ENCODE results near the gene JUP.
A peak's percentile ranks its signal among the peaks of the same experiment; 100 is the strongest.
"Not testable (repeated sequence)": the region's sequence is repeated elsewhere in the genome, so short reads cannot be mapped to it uniquely, and the experiment has no call there.

JUP gene

DNA sequence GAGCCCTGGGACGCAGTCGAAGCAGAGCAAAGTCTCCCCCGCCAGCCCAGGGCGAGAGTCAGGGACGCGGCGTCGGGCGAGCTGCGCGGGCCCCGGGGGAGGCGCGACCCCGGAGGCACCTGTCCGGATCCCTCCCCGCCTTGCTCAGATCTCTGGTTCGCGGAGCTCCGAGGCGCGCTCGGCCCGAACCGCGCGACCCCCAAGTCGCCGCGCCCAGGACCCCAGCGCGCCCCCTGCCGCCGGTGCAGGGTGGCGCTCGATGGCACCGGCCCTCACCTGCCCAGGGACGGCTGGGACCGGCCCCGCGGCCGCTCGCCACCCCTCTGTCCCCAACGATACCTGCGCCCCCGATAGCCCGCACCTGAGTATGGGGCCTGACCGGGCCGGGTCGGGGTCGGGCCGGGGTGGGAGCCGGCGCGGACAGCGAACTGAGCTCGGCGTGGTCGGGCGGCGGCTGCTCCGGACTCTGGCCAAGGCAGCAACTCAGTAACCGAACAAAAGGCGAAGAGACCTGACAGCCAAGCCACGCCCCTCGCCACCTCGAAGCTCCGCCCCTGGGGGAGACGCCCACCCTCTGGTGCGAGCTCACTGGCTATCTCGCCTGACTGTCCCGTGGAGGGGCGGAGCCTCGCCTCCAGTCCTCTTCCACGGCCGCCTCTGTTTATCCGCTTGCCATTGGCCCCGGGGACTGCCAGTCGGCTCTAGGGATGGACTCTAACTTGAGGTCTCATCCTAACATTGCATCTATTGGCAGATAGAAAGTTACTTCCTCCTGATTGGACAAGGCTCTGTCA lies at the start of gene JUP:
TSS of gene JUP (minus strand) at position 485 of the 794 bp plus-strand sequence. CDS start 14,857 bp downstream, outside the sequence.
- peak within 1 kb of the TSS; percentile 100 for H3K27ac ChIP-seq

DNA sequence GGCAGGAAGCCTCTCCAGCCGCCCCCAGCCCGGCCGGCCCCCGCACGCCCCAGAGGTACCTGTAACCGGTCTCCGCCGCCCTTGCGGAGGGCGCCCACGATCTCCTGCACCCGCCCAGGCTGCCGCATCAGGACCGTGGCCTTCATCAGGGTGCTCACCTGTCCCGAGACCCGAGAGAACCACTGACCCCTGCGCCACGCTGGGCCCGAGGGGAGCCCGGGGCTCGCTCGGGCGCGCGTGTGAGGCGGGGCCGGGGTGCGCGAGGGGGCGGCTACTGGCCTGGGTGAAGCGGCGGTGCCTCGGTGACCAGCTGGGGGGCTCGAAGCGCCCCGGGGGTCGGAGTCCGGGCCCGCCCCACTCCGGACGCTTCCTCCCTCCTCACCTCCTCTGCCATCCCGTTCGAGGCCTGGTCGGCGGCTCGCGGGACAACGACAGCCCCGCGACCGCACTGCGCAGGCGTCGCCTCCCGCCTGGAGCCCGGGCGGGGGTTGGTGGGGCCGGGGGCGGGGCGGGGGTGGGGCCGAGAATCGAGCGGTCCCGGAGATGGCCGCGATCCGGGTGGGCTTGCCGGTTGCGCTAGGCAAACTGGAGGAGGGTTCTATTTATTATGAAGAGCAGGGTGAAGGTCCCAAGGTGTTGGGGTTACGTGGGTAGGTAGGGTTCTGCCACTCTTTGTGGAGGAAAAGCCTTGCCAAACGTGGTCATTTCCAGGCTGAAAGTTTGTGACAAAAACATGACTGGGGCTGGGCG lies 49.5 kb upstream of the JUP start, which contains the start of gene NT5C3B:
TSS of gene NT5C3B (minus strand) at position 433 of the 750 bp plus-strand sequence. CDS start at position 394, 39 bp downstream.
- H3K27ac ChIP-seq, result no peak within 1 kb of the TSS
- DNase-seq (ENCODE audit: low read depth, low spot score), result no peak

More for the DNA sequence above, at the start of gene JUP:
- peak; percentile 100 for DNase-seq (ENCODE audit: low read depth, low spot score)

DNA sequence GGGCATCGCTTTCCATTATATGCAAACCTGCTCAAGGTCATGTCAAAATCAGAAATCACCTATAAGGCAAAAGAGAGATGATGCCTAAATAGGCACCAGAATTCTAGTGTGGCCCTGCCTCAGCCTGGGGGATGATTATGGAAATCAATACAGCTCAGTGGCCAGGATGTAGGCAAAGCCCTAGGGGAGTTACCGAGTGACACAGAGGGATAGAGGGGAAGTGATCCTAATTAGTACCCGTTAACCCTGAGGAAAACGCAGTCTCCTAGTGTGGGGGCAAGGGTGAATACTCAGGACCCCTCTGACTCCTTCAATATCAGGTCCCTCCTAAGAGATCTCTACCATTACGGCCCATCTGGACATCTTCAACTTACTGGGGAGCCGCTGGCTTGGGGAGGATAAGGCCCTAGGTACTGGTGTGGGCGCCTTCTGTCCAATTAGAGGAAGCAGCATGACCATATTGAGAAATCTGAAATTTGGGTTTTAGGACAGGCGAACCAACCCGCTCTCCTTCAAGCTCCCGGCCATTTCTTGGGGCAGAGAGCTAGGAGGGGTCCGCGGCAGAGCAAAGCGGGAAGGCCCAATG lies 48.8 kb upstream of the JUP start:
- no peak for DNase-seq (ENCODE audit: low read depth, low spot score)
- H3K27ac ChIP-seq, result no peak overlapping the region

DNA sequence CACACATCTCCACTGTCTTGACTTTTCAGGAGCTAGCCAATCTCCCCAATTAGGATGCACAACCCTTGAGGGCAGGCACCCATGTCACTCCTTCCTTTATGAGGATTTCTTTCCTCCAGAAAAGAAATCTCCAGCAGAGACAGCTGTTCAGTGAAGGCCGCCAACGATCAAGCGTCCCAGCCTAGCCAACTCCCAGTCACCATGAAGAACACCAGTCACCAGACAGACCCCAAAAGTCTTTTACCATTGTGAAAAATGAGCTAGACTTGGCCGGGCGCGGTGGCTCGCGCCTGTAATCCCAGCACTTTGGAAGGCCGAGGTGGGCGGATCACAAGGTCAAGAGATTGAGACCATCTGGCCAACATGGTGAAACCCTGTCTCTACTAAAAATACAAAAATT lies 43.5 kb upstream of the JUP start:
- DNase-seq (ENCODE audit: low read depth, low spot score); H3K27ac ChIP-seq: not testable (repeated sequence)

DNA sequence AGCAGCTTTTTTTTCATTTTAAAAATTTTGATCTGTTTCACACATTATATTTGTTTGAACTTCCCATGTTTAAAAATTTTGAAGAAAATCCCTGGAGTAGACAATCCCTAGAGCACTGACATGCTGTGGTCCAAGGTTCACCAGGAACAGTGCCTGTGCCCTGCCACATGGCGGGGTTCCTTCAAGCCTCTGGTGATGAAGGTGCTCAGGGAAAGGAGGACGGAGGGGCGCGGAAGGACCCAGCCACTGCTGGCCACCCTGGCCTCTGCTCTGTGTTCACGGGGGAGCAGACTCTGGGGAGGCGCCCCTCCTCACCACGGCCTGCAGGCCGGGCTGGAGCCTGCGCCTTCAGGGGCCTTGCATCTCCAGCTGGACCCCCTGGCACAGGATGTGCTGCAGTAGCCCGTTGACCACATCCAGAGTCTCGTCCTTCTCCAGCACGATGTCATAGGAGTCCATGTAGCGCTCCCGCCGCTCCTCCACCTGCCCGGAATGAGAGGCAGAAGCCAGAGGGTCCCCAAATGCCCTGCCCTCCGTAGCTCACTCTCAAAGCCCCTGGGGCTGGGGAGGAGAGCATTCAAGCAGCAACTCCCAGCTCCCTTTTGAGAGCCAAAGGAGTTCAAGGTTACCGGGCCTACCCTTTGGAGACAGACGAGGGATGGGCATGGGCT lies 38.8 kb upstream of the JUP start:
- no peak overlapping the region for H3K27ac ChIP-seq
- no peak for DNase-seq (ENCODE audit: low read depth, low spot score)

DNA sequence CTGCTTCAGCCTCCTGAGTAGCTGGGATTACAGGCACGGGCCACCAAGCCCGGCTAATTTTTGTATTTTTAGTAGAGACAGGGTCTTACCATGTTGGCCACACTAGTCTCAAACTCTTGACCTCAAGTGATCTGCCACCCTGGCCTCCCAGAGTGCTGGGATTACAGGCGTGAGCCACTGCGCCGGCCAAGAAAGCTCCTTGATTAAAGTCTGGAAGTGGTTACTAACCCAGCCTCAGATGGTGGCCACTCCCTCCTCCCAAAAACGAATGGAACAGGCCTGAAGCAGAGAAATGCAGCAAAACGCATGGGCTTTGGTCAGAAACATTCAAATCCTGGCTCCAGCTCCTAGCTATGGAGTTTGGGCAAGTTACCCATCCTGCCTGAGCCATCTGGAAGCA lies 37.6 kb upstream of the JUP start:
- DNase-seq (ENCODE audit: low read depth, low spot score), result no peak
- H3K27ac ChIP-seq, result no peak overlapping the region

DNA sequence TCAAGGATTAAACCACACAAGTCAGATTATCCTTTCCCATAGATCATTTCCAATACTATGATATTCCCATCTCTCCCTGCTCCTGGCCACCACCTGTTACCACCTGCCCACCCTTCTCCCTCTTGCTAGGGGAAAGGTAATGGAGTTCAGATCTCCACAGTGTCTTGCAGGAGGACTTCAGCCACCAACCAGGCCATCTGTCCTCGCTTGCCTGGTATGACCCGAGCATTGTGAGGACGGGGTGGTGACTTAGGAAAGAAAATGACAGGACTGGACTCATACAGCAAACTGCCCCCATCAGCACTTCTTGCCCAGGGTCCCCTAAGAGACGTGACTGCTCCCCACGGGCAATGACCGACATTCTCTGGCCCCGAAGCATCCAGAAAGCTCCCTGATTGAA lies 37.1 kb upstream of the JUP start:
- no peak for DNase-seq (ENCODE audit: low read depth, low spot score)
- H3K27ac ChIP-seq, result no peak overlapping the region

DNA sequence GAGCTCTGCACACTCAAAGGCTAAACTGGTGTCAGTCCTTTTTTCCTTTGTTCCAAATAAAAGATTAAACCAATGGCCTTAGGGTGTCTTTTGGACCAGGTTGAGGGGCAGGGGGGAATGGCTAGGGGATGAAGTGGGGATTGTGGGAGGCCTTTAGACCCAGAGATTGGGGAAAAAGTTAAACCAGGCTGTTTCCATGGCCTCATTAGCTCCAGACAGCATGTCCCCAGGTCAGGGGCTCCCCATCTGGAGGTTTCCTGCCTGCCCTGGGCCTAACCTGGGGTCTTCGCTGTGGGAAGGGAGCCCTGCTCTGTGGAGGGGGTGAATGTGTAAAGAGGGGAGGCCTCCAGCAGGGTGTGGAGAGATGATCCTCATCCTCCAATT lies 36.6 kb upstream of the JUP start:
- no peak for DNase-seq (ENCODE audit: low read depth, low spot score)
- no peak overlapping the region for H3K27ac ChIP-seq

DNA sequence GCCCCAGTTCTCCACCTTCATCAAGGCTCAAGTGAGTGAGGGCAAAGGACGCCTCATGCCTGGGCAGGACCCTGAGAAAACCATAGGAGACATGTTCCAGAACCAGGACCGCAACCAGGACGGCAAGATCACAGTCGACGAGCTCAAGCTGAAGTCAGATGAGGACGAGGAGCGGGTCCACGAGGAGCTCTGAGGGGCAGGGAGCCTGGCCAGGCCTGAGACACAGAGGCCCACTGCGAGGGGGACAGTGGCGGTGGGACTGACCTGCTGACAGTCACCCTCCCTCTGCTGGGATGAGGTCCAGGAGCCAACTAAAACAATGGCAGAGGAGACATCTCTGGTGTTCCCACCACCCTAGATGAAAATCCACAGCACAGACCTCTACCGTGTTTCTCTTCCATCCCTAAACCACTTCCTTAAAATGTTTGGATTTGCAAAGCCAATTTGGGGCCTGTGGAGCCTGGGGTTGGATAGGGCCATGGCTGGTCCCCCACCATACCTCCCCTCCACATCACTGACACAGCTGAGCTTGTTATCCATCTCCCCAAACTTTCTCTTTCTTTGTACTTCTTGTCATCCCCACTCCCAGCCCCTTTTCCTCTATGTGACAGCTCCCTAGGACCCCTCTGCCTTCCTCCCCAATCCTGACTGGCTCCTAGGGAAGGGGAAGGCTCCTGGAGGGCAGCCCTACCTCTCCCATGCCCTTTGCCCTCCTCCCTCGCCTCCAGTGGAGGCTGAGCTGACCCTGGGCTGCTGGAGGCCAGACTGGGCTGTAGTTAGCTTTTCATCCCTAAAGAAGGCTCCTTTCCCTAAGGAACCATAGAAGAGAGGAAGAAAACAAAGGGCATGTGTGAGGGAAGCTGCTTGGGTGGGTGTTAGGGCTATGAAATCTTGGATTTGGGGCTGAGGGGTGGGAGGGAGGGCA lies 36.0 kb upstream of the JUP start:
- no peak for DNase-seq (ENCODE audit: low read depth, low spot score)
- H3K27ac ChIP-seq, result no peak overlapping the region

DNA sequence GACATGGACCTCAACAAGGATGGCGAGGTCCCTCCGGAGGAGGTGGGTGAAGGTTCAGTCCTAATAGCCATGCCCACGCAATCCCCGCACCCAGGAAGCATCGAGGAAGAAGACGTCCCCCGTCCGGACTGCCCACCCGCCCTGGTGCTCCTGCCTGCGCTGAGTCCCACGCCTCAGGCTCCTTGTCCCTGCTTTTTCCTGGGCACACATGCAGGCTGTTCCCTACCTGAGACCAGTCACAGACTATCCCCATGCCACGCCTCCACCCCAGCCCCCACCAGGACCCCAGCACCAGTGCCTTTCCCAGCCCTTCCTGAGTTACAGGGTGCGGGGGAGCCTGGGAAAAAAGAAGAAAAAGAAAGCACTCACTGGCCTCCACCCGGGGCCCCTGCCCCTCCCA lies 35.3 kb upstream of the JUP start:
- no peak overlapping the region for H3K27ac ChIP-seq
- DNase-seq (ENCODE audit: low read depth, low spot score), result no peak

DNA sequence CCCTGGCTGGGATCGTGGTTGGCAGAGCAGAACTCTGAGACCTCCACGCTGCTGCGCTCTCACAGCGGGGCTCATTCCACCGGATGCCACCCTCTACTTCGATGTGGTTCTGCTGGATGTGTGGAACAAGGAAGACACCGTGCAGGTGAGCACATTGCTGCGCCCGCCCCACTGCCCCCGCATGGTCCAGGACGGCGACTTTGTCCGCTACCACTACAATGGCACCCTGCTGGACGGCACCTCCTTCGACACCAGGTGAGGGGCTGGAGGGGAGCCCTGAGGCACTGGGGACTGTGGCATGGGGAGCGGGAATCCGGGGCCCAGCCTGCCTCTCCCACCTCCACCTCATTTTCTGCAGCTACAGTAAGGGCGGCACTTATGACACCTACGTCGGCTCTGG lies 31.5 kb upstream of the JUP start:
- no peak for DNase-seq (ENCODE audit: low read depth, low spot score)
- H3K27ac ChIP-seq, result no peak overlapping the region

DNA sequence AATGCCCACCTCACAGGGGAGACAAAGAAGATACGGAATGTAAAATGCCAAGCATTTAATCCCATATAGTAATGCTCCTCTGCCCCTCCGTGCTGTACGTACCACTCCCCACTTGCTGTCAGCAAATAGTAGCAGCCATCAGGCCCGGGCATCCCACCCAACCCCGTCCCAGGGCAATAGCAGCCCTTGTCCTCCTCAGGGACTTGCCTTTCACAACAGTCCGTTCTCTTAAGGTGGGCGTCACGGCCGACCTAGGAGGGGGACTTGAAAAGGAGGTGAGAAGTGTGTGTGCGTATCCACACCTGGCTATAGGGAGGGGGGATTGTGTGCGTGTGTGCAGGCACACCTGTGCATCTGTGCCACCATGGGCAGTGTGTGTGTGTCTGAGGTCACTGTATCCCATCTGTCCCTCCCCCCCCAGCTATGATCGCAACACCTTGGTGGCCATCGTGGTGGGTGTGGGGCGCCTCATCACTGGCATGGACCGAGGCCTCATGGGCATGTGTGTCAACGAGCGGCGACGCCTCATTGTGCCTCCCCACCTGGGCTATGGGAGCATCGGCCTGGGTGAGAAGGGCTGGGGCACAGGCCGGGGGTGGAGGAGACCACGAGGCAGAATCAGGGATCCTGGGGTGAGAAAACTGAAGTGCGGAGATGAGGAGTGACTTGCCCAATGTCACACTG lies 30.3 kb upstream of the JUP start:
- no peak for DNase-seq (ENCODE audit: low read depth, low spot score)
- no peak overlapping the region for H3K27ac ChIP-seq

DNA sequence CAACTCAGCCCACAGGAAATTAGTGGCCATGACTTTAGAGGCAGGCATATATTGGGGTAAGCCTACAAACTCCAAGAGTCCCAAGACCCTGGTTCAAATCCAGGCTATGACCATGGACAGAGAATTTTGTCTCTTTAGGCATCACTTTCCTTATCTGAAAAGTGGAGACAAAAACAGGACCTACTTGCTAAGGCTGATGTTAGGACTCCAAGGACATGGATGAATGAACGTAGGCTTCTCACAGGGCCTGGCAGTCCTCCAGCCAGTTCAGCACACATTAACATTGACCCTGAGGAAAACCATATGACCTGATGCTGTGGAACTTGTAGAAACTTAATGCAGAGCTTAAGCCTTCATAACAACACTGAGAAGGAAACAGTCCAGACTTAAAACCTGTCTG lies 27.7 kb upstream of the JUP start:
- no peak for DNase-seq (ENCODE audit: low read depth, low spot score)
- no peak overlapping the region for H3K27ac ChIP-seq

DNA sequence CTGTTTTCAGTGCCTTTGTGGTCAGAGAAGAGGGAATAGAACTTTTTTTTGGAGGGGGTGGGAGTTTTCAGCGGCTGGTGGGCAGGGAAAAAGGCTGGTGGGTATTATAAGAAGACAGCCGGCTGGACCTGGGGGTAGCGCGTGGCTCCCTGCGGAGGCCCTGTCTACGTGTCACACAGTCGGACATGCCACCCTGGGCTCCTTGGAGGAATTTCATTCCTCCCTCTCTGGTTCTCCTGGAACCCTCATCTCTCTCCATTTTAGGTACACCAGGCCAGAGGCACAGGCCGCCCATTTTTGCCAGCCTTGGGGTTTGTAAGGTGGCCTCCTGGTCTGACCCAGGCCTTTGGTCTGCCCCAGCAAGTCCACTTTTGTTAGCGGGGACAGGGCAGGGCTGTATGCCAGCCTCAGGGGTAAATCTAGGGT lies 27.2 kb upstream of the JUP start:
- H3K27ac ChIP-seq, result no peak overlapping the region
- DNase-seq (ENCODE audit: low read depth, low spot score), result no peak

DNA sequence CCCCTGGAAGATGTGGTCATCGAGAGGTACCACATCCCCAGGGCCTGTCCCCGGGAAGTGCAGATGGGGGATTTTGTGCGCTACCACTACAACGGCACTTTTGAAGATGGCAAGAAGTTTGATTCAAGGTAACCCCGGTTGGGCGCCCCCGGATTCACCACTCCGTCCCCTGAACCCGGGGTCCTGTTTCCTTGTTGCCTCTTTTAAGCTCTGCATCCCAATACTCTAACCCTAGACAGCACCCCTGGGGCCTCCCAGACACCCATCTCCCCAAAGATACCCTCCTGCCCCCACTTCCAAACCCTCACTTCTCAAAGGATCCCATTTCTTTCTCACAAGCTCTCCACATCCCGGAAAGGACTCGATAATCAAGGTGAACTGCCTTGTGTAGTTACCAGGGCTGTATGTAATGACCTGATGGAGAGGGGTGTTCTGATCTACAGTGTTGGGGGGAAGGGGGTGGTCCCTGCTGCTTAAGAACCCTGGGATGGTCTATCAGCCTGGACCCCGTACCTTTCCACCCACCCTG lies 26.7 kb upstream of the JUP start:
- DNase-seq (ENCODE audit: low read depth, low spot score), result no peak
- peak overlapping the region; percentile 77 for H3K27ac ChIP-seq

DNA sequence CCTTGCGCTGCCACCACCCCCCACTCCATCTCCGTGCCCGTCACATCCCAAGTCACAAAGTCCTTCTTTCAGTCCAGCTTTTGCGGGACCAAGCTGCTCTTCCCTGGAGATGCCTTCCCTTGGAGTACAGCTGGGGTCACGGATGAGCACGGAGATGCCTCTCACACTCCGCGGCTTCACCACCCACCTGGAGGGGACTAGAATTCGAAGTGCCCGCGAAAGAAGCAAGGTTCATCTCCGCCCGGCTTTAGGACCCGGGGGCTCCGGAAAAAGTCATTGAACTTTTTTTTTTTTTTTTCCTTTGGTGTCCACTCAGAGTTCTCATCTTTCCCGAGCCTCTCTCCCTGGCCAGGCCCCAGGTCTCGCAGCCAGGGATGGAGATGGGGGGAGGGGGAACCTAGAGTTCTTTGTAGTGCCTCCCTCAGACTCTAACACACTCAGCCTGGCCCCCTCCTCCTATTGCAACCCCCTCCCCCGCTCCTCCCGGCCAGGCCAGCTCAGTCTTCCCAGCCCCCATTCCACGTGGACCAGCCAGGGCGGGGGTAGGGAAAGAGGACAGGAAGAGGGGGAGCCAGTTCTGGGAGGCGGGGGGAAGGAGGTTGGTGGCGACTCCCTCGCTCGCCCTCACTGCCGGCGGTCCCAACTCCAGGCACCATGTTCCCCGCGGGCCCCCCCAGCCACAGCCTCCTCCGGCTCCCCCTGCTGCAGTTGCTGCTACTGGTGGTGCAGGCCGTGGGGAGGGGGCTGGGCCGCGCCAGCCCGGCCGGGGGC lies 26.1 kb upstream of the JUP start, which contains the start of gene FKBP10:
TSS of gene FKBP10 (plus strand) at position 624 of the 771 bp plus-strand sequence. CDS start at position 655, 31 bp downstream.
- DNase-seq (ENCODE audit: low read depth, low spot score), result no peak
- peak within 1 kb of the TSS; percentile 77 for H3K27ac ChIP-seq

DNA sequence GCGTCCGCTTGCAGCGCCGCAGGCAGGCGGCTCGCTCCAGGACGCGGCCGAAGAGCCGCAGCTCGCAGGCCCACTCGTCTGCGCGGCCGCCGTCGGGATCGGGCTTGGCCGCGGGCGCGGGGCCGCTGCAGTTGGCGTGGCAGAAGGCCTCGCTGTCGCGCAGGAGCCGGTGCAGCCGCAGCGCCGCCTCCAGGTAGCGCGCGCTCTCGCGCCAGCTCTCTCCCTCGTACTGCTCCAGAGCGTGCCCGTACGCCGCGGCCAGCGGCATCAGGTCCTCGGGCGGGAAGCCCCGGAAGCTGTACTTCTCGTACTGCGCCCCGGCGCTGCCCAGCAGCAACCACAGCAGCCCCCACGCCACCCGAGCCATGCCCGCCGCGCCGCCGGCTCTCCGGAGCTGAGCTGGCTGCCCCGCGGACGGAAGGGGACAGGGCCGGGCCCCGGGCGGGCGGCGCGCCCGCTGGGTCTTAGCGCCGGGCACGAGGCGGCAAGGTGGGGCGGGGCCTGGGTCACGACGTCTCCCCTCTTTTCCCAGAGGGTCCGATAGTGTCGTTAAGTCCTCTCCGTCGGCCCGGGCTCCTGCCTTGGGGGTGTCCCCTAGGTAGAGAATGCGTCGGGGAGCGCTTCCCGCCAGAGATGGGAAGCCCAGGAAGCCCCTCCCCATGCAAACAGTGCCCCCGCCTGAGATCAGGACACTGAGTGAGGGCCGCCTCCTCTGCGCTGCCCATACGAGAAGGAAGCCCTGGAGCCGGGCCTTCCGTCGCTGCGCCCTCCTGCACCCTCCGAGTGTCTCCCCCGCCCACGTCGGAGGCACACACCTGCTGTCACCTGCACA lies 25.3 kb upstream of the JUP start, which contains the start of gene P3H4:
TSS of gene P3H4 (minus strand) at position 401 of the 832 bp plus-strand sequence. CDS start at position 367, 34 bp downstream.
- no peak for DNase-seq (ENCODE audit: low read depth, low spot score)
- H3K27ac ChIP-seq, result peak within 1 kb of the TSS; percentile 77

Data from epithelial cell of prostate (primary cell).